Measurements from ENCODE around the gene COG3. TPM values are rescaled to one million over a fixed set of nuclear protein-coding genes. Genes with fewer than 3 reads are reported as not detected.

Gene COG3
- total RNA-seq, 1 experiment from 2014 or later, result 17.6 TPM

DNA sequence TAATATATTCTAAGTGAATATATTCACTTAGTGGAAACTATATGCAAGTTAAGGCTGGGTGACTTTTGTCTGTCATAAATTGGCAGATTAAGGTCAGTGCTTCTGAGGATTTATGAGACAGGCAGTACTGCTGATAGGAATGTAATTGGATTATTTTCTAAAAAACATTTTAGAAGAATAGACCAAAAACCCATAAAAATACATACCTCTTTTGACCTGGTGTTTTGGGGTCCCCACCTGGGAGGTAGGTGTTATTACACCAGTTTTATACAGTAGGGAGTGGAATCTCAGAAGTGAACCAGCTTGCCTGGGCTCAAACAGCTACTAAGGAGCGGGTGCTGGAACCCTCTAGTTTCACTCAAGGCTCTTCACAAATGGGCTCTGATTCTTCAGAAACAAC is 25.3 kb downstream of the COG3 start:
- no peaks in the 10 kb centered on the region for H3K4me1 ChIP-seq (ENCODE audit: control insufficient read depth in 1 of 2, insufficient read depth in 2 of 2, low read length in 2 of 2)
- H3K9ac ChIP-seq (ENCODE audit: low read length), result no peak overlapping the region
- ChIA-PET RAD21 (ENCODE audit: low non-redundant PET in 1 of 2, low total read pairs in 2 of 2, uncharacterized antibody in 2 of 2, unreplicated experiment in 2 of 2) (no interaction called here), POLR2A (no interaction called here), CTCF (interaction anchor here (1.3 kb wide), 1 partner anchor 119 kb away, joined by 3 read pairs; no protein-coding TSS in a partner anchor)
- BruUV-seq (replicated peaks), result no TSS peak
- TF ChIP-seq SRF (IDR thresholded peaks at IDR 0.05; ENCODE audit: low read depth) (no peak), ZFX (IDR thresholded peaks at IDR 0.05) (no peak), ZNF274 (IDR thresholded peaks at IDR 0.05; ENCODE audit: low read depth, low read length) (no peak), TCF7L2 (IDR thresholded peaks at IDR 0.05; ENCODE audit: borderline replicate concordance, extremely low read depth, insufficient read depth, insufficient read length) (no peak), POLR2A (IDR thresholded peaks at IDR 0.05; ENCODE audit: borderline replicate concordance, extremely low read depth, insufficient read depth, insufficient read length) (no peak), CBX3 (IDR thresholded peaks at IDR 0.05; ENCODE audit: low read depth) (no peak), RAD21 (IDR thresholded peaks at IDR 0.05; ENCODE audit: low read depth) (peak; percentile 49; the same call in 1 of the 2 replicates), POLR2AphosphoS5 (IDR thresholded peaks at IDR 0.05; ENCODE audit: low read depth, low read length) (no peak), CEBPB (IDR thresholded peaks at IDR 0.05; ENCODE audit: low read depth) (no peak)
- TF ChIP-seq, protein P1, sequence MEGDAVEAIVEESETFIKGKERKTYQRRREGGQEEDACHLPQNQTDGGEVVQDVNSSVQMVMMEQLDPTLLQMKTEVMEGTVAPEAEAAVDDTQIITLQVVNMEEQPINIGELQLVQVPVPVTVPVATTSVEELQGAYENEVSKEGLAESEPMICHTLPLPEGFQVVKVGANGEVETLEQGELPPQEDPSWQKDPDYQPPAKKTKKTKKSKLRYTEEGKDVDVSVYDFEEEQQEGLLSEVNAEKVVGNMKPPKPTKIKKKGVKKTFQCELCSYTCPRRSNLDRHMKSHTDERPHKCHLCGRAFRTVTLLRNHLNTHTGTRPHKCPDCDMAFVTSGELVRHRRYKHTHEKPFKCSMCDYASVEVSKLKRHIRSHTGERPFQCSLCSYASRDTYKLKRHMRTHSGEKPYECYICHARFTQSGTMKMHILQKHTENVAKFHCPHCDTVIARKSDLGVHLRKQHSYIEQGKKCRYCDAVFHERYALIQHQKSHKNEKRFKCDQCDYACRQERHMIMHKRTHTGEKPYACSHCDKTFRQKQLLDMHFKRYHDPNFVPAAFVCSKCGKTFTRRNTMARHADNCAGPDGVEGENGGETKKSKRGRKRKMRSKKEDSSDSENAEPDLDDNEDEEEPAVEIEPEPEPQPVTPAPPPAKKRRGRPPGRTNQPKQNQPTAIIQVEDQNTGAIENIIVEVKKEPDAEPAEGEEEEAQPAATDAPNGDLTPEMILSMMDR (IDR thresholded peaks at IDR 0.05 in 2 of 3, conservative IDR thresholded peaks at IDR 0.05 in 1 of 3; ENCODE audit: borderline replicate concordance in 1 of 3, insufficient read depth in 1 of 3, low read depth in 2 of 3, low read length in 2 of 3), result peak; percentile 28 to 54 (median 34); a peak in 4 of 6 replicates
- TF ChIP-seq, protein P2, sequence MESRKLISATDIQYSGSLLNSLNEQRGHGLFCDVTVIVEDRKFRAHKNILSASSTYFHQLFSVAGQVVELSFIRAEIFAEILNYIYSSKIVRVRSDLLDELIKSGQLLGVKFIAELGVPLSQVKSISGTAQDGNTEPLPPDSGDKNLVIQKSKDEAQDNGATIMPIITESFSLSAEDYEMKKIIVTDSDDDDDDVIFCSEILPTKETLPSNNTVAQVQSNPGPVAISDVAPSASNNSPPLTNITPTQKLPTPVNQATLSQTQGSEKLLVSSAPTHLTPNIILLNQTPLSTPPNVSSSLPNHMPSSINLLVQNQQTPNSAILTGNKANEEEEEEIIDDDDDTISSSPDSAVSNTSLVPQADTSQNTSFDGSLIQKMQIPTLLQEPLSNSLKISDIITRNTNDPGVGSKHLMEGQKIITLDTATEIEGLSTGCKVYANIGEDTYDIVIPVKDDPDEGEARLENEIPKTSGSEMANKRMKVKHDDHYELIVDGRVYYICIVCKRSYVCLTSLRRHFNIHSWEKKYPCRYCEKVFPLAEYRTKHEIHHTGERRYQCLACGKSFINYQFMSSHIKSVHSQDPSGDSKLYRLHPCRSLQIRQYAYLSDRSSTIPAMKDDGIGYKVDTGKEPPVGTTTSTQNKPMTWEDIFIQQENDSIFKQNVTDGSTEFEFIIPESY (IDR thresholded peaks at IDR 0.05; ENCODE audit: extremely low read depth, insufficient replicate concordance, low read length), result no peak
- TF ChIP-seq, protein P3, sequence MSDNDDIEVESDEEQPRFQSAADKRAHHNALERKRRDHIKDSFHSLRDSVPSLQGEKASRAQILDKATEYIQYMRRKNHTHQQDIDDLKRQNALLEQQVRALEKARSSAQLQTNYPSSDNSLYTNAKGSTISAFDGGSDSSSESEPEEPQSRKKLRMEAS (IDR thresholded peaks at IDR 0.05), result no peak
- TF ChIP-seq, protein P4, sequence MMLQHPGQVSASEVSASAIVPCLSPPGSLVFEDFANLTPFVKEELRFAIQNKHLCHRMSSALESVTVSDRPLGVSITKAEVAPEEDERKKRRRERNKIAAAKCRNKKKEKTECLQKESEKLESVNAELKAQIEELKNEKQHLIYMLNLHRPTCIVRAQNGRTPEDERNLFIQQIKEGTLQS (IDR thresholded peaks at IDR 0.05), result no peak
- H3K79me2 ChIP-seq (ENCODE audit: insufficient read depth, low read length), result no peaks in the 10 kb centered on the region
- H3K27ac ChIP-seq (ENCODE audit: low read depth, low read length), result no peak overlapping the region
- H3K4me3 ChIP-seq (replicated peaks in 1 of 2; ENCODE audit: low read depth in 1 of 2, low read length in 2 of 2), result no peak overlapping the region
- ATAC-seq (peak; percentile 84), DNase-seq (ENCODE audit: low read depth, low spot score) (no peak)
- no peaks in the 10 kb centered on the region for H3K27me3 ChIP-seq (ENCODE audit: insufficient read depth, low read length)
- H2AFZ ChIP-seq (ENCODE audit: low read depth, low read length, poor library complexity, severe bottlenecking), result no peak overlapping the region
- H4K20me1 ChIP-seq (ENCODE audit: insufficient read depth), result no peaks in the 10 kb centered on the region; the same call in 1 of the 2 replicates
- no peaks in the 10 kb centered on the region for H3K9me3 ChIP-seq (ENCODE audit: control insufficient read depth in 1 of 2, insufficient read depth in 1 of 2, low read depth in 1 of 2, low read length in 2 of 2)
- no peak overlapping the region for H3K4me2 ChIP-seq (ENCODE audit: low read length)
- intact Hi-C loops (cut with micrococcal nuclease), result loop anchor here (10.0 kb wide), 1 partner anchor 115 kb away; no protein-coding TSS in a partner anchor
- no peaks in the 10 kb centered on the region for H3K9me2 ChIP-seq (ENCODE audit: insufficient read depth)
- H3K36me3 ChIP-seq (ENCODE audit: control insufficient read depth in 1 of 2, insufficient read depth in 2 of 2, low read length in 2 of 2), result peaks cover 6 to 18% of the 10 kb centered on the region in 2 experiments; a peak in 3 of 4 replicates
